Vagina (tissue), 2 donors: ENCODE results near the gene GNGT2. TPM values are rescaled to one million over a fixed set of nuclear protein-coding genes. Genes with fewer than 3 reads are reported as not detected.
"Not testable (repeated sequence)": the region's sequence is repeated elsewhere in the genome, so short reads cannot be mapped to it uniquely, and the experiment has no call there.

Source experiments
- DNase-seq, 2 donors: peaks; one replicate each; pipeline ENCODE4 v3.0.0-alpha.2; 2017; ENCODE audit errors: extremely low spot score in 2 of 2
- H3K27ac ChIP-seq: fragments of 200-600 bp; sonication (generic); one replicate; pipeline ENCODE4 v1.5.1; 2019
- H3K27me3 ChIP-seq: fragments of 200-600 bp; sonication (generic); one replicate; pipeline ENCODE4 v1.5.1; 2019
- H3K36me3 ChIP-seq, 2 donors: fragments of 200-600 bp; sonication (generic); one replicate each; pipeline ENCODE4 v1.5.1; 2017 to 2019
- H3K4me1 ChIP-seq: fragments of 200-600 bp; sonication (generic); one replicate; pipeline ENCODE4 v1.5.1; 2019
- H3K4me3 ChIP-seq, 2 donors: fragments of 200-600 bp; sonication (generic); 1 replicate in 1 of 2; 2 replicates in 1 of 2; pipeline ENCODE4 v1.5.1; 2016 to 2019
- H3K9me3 ChIP-seq: fragments of 200-600 bp; sonication (generic); one replicate; pipeline ENCODE4 v1.5.1; 2019
- CTCF ChIP-seq, 3 experiments: fragments of 450-650 bp in 2 of 3; fragments of 200-600 bp in 1 of 3; sonication (generic) in 1 of 3; IDR thresholded peaks; one replicate each; pipeline ENCODE4 v1.5.1; 2017 to 2019; ENCODE audit warnings: antibody characterized with exemption in 3 of 3, mild to moderate bottlenecking in 2 of 3, moderate library complexity in 2 of 3
- POLR2A ChIP-seq, 2 donors: fragments of 450-650 bp; IDR thresholded peaks; one replicate each; pipeline ENCODE4 v1.6.1; 2017; ENCODE audit warnings: antibody characterized with exemption in 2 of 2, mild to moderate bottlenecking in 2 of 2, moderate library complexity in 2 of 2
- POLR2AphosphoS5 ChIP-seq, 2 donors: sonication (generic); formaldehyde crosslinking; IDR thresholded peaks; one replicate each; pipeline ENCODE4 v1.9.0; 2017; ENCODE audit warnings: antibody characterized with exemption in 2 of 2, mild to moderate bottlenecking in 2 of 2, low read depth in 1 of 2; ENCODE audit not compliant: insufficient read depth in 1 of 2
- intact Hi-C: fragments of 100-400 bp; cut with DNase I; formaldehyde crosslinking; loops from one replicate; pipeline ENCODE4 v1.15.1; 2023
- total RNA-seq: library from RNA; depleted of rRNA; stranded (reverse); fragments of >200 nt; gene quantifications from one replicate; pipeline ENCODE4 v1.2.3, GENCODE V29; 2016

The GNGT2 gene
- total RNA-seq, 1 donor from 2014 or later: 6.6 TPM

- H3K36me3 ChIP-seq: no peaks in the 10 kb centered on the region
- intact Hi-C loops: no loop called here
- no peak for DNase-seq
- no peaks in the 10 kb centered on the region for H3K4me1 ChIP-seq
- TF ChIP-seq POLR2A (IDR thresholded peaks at IDR 0.05): no peak
- no peak for TF ChIP-seq CTCF (IDR thresholded peaks at IDR 0.05)
- TF ChIP-seq POLR2AphosphoS5 (IDR thresholded peaks at IDR 0.05; ENCODE audit: insufficient read depth in 1 of 2, low read depth in 1 of 2): no peak
- H3K9me3 ChIP-seq: no peaks in the 10 kb centered on the region
- H3K27ac ChIP-seq: no peak overlapping the region
- H3K27me3 ChIP-seq: no peaks in the 10 kb centered on the region
- no peak overlapping the region for H3K4me3 ChIP-seq
These were observed 26.6 kb downstream of the GNGT2 start for GRCh38 chr17:49183801-49184200.

- Histone ChIP-seq H3K4me1 (no peaks in the 10 kb centered on the region), H3K27ac (no peak overlapping the region), H3K36me3 (no peaks in the 10 kb centered on the region), H3K27me3 (no peaks in the 10 kb centered on the region), H3K4me3 (no peak overlapping the region), H3K9me3 (no peaks in the 10 kb centered on the region)
- TF ChIP-seq POLR2A (IDR thresholded peaks at IDR 0.05): no peak
- TF ChIP-seq CTCF (IDR thresholded peaks at IDR 0.05): no peak
- no peak for TF ChIP-seq POLR2AphosphoS5 (IDR thresholded peaks at IDR 0.05; ENCODE audit: insufficient read depth in 1 of 2, low read depth in 1 of 2)
- intact Hi-C loops: no loop called here
- no peak for DNase-seq
These were observed 27.0 kb downstream of the GNGT2 start for GRCh38 chr17:49183341-49183740.

- Histone ChIP-seq H3K36me3 (no peaks in the 10 kb centered on the region), H3K9me3 (peaks cover 6% of the 10 kb centered on the region), H3K27me3 (no peaks in the 10 kb centered on the region), H3K27ac (no peak overlapping the region), H3K4me1 (no peaks in the 10 kb centered on the region), H3K4me3 (no peak overlapping the region)
- no peak for TF ChIP-seq POLR2AphosphoS5 (IDR thresholded peaks at IDR 0.05; ENCODE audit: insufficient read depth in 1 of 2, low read depth in 1 of 2)
- TF ChIP-seq CTCF (IDR thresholded peaks at IDR 0.05): no peak
- DNase-seq: no peak
- intact Hi-C loops: no loop called here
These were observed 29.3 kb downstream of the GNGT2 start for GRCh38 chr17:49180998-49181635.

- DNase-seq: no peak
- no peak for TF ChIP-seq POLR2AphosphoS5 (IDR thresholded peaks at IDR 0.05; ENCODE audit: insufficient read depth in 1 of 2, low read depth in 1 of 2)
- peak in 2 of 3 experiments; percentile 68 to 72 for TF ChIP-seq CTCF (IDR thresholded peaks at IDR 0.05)
- no peak for TF ChIP-seq POLR2A (IDR thresholded peaks at IDR 0.05)
- Histone ChIP-seq H3K27me3 (no peaks in the 10 kb centered on the region), H3K4me1 (no peaks in the 10 kb centered on the region), H3K36me3 (no peaks in the 10 kb centered on the region), H3K9me3 (peaks cover 12% of the 10 kb centered on the region), H3K4me3 (no peak overlapping the region), H3K27ac (no peak overlapping the region)
- intact Hi-C loops: no loop called here
These were observed 30.1 kb downstream of the GNGT2 start for GRCh38 chr17:49180303-49180702.

GRCh38 chr17:49175978-49176377, 34.4 kb downstream of the GNGT2 start:
- H3K4me1 ChIP-seq, DNase-seq: not testable (repeated sequence)
- intact Hi-C loops: loop anchor here (5.0 kb wide), 1 partner anchor 51 kb away; no protein-coding TSS in a partner anchor

GRCh38 chr17:49170711-49171110, 39.7 kb downstream of the GNGT2 start:
- H3K27me3 ChIP-seq, H3K9me3 ChIP-seq, H3K4me3 ChIP-seq, intact Hi-C loops, H3K4me1 ChIP-seq, DNase-seq, H3K27ac ChIP-seq, H3K36me3 ChIP-seq: not testable (repeated sequence)

More at GRCh38 chr17:49175978-49176377, 34.4 kb downstream of the GNGT2 start:
- H3K9me3 ChIP-seq: peaks cover 15% of the 10 kb centered on the region
- H3K27me3 ChIP-seq, H3K4me3 ChIP-seq, H3K27ac ChIP-seq, H3K36me3 ChIP-seq: not testable (repeated sequence)
